Panc1 (cell line): ENCODE results near the gene PDXK. TPM values are rescaled to one million over a fixed set of nuclear protein-coding genes. Genes with fewer than 3 reads are reported as not detected.
A peak's percentile ranks its signal among the peaks of the same experiment; 100 is the strongest.

Experiments
- ATAC-seq: fragments of 200-7000 bp; cut with Tn5 transposase; 2 replicates; pipeline ENCODE4 v1.9.1; 2020; ENCODE audit warnings: mild to moderate bottlenecking, moderate library complexity
- BruUV-seq: library from RNA; stranded (reverse); fragments of 400-500 nt; replicated peaks from 2 replicates; lab custom pipeline; 2021; lab: Mats Ljungman, UMichigan
- CTCF ChIA-PET: fragments of 300-600 bp; sonication (Branson Sonifier 250); formaldehyde crosslinking; loops from one replicate; lab custom pipeline; 2022; ENCODE audit warnings: antibody characterized with exemption; lab: Charles Lee
- POLR2A ChIA-PET: fragments of 300-600 bp; sonication (Branson Sonifier 250); formaldehyde crosslinking; loops from one replicate; lab custom pipeline; 2022; ENCODE audit warnings: antibody characterized with exemption; lab: Charles Lee
- DNase-seq: peaks from one replicate; pipeline ENCODE4 v3.0.0-alpha.2; 2010; ENCODE audit warnings: low read depth, low spot score
- H3K27ac ChIP-seq: 2 replicates; pipeline ENCODE4 v1.5.1; 2011; ENCODE audit warnings: mild to moderate bottlenecking, low read length, inconsistent platforms
- H3K27me3 ChIP-seq: fragments of 200-500 bp; sonication (Bioruptor generic); 2 replicates; pipeline ENCODE4 v1.6.0; 2014; ENCODE audit warnings: low read length, inconsistent platforms; ENCODE audit not compliant: control insufficient read depth, insufficient read depth
- H3K36me3 ChIP-seq: fragments of 200-500 bp; sonication (Bioruptor generic); 2 replicates; pipeline ENCODE4 v1.5.1; 2014; ENCODE audit warnings: inconsistent platforms, mild to moderate bottlenecking, low read length, moderate library complexity; ENCODE audit not compliant: control insufficient read depth, insufficient read depth
- H3K4me1 ChIP-seq: 2 replicates; pipeline ENCODE4 v1.5.1; 2011; ENCODE audit warnings: inconsistent platforms, mild to moderate bottlenecking, low read length, moderate library complexity; ENCODE audit not compliant: control insufficient read depth, insufficient read depth
- H3K4me3 ChIP-seq, 2 experiments: 2 replicates each; pipeline ENCODE4 v1.5.1; 2011 to 2012; ENCODE audit warnings: low read depth in 2 of 2, low read length in 2 of 2, mild to moderate bottlenecking in 2 of 2, inconsistent platforms in 1 of 2, moderate library complexity in 1 of 2
- H3K9me3 ChIP-seq: fragments of 200-500 bp; sonication (Bioruptor generic); 2 replicates; pipeline ENCODE4 v1.5.1; 2014; ENCODE audit warnings: low read depth, mild to moderate bottlenecking, inconsistent platforms, low read length, moderate library complexity; ENCODE audit not compliant: control insufficient read depth, insufficient read depth
- POLR2AphosphoS5 ChIP-seq: IDR thresholded peaks from 2 replicates; pipeline ENCODE4 v1.6.1; 2012; ENCODE audit warnings: mild to moderate bottlenecking, low read depth, low read length, moderate library complexity
- SIN3A ChIP-seq: IDR thresholded peaks from 2 replicates; pipeline ENCODE4 v1.6.1; 2012; ENCODE audit warnings: low read depth, mild to moderate bottlenecking, low read length, moderate library complexity, borderline replicate concordance; ENCODE audit not compliant: insufficient read depth
- TCF7L2 ChIP-seq: IDR thresholded peaks from 2 replicates; pipeline ENCODE4 v1.6.1; 2011; ENCODE audit warnings: mild to moderate bottlenecking, low read depth, low read length, inconsistent platforms
- in situ Hi-C: cut with HindIII; loops from 2 replicates; pipeline ENCODE4 v1.10.0; 2016; ENCODE audit warnings: low sequenced_read_pairs, low pct_unique_long_range_greater_than_20kb
- intact Hi-C: fragments of 100-400 bp; cut with micrococcal nuclease; formaldehyde crosslinking; loops from one replicate; pipeline ENCODE4 v1.10.0; 2022; ENCODE audit not compliant: unreplicated experiment
- total RNA-seq: library from RNA; stranded (reverse); gene quantifications from one replicate; pipeline ENCODE4 v1.2.1, GENCODE V29; 2021; ENCODE audit not compliant: unreplicated experiment
- TF ChIP-seq, protein P1 (sequence below): fragments of 450-650 bp; IDR thresholded peaks from 2 replicates; pipeline ENCODE4 v1.5.1; 2017; ENCODE audit warnings: mild to moderate bottlenecking
- TF ChIP-seq, protein P2 (sequence below), 2 experiments: IDR thresholded peaks; 2 replicates each; pipeline ENCODE4 v1.6.1; 2011 to 2012; ENCODE audit warnings: low read depth in 2 of 2, control low read depth in 1 of 2, low read length in 1 of 2, mild to moderate bottlenecking in 1 of 2, moderate library complexity in 1 of 2; ENCODE audit not compliant: insufficient read depth in 1 of 2

The PDXK gene
- total RNA-seq, 1 experiment from 2014 or later = 184 TPM

DNA sequence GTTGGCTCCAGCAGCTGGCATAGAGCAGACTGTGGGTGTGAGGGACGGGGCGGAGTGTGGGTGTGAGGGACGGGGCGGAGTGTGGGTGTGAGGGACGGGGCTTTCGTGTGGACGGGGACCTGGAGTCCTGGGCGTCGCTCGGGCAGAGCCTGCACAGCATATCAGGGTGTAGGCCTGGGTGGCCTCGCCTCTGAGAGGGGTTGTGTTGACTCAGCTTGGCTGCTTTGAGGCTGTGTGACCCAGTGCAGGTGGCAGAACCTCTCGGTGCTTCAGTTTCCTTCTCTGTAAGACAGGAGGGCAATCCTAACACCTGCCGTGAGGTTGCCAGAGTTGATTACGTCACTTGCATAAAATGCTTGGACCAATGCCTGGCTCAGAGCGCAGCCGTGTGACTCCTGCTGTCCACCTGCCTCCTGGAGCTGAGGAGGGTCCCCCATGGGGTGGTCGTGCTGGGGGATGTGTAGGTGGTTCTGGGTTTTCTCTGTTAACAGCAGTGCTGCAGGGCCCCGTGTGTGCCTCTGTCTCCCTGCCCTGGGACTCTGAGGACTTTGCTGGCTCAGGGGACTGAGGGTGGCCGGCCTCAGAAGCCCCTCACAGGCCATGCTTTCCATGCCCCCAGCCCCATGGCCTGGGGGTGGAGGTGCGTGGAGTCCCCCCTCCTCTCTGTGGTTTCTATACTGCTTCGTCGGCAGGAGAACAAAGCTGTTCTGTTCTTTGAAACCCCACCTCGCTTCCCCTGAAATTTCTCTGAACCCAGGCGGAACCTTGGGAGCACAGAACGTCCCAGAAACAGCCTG lies 15.4 kb downstream of the PDXK start:
- ChIA-PET CTCF (no interaction called here), POLR2A (interaction anchor here (0.6 kb wide), 1 partner anchor 54 kb away, joined by 5 read pairs; no protein-coding TSS in a partner anchor)
- Histone ChIP-seq H3K27ac (peak overlapping the region; percentile 68), H3K27me3 (no peaks in the 10 kb centered on the region), H3K36me3 (no peaks in the 10 kb centered on the region), H3K4me1 (peaks cover 66% of the 10 kb centered on the region), H3K9me3 (no peaks in the 10 kb centered on the region), H3K4me3 (no peak overlapping the region)
- in situ Hi-C loops = no loop called here
- intact Hi-C loops = no loop called here
- ATAC-seq (no peak), DNase-seq (no peak)
- no TSS peak for BruUV-seq
- TF ChIP-seq POLR2AphosphoS5 (no peak), SIN3A (no peak), TCF7L2 (no peak)
- TF ChIP-seq, protein P1, sequence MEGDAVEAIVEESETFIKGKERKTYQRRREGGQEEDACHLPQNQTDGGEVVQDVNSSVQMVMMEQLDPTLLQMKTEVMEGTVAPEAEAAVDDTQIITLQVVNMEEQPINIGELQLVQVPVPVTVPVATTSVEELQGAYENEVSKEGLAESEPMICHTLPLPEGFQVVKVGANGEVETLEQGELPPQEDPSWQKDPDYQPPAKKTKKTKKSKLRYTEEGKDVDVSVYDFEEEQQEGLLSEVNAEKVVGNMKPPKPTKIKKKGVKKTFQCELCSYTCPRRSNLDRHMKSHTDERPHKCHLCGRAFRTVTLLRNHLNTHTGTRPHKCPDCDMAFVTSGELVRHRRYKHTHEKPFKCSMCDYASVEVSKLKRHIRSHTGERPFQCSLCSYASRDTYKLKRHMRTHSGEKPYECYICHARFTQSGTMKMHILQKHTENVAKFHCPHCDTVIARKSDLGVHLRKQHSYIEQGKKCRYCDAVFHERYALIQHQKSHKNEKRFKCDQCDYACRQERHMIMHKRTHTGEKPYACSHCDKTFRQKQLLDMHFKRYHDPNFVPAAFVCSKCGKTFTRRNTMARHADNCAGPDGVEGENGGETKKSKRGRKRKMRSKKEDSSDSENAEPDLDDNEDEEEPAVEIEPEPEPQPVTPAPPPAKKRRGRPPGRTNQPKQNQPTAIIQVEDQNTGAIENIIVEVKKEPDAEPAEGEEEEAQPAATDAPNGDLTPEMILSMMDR = no peak
- TF ChIP-seq, protein P2, sequence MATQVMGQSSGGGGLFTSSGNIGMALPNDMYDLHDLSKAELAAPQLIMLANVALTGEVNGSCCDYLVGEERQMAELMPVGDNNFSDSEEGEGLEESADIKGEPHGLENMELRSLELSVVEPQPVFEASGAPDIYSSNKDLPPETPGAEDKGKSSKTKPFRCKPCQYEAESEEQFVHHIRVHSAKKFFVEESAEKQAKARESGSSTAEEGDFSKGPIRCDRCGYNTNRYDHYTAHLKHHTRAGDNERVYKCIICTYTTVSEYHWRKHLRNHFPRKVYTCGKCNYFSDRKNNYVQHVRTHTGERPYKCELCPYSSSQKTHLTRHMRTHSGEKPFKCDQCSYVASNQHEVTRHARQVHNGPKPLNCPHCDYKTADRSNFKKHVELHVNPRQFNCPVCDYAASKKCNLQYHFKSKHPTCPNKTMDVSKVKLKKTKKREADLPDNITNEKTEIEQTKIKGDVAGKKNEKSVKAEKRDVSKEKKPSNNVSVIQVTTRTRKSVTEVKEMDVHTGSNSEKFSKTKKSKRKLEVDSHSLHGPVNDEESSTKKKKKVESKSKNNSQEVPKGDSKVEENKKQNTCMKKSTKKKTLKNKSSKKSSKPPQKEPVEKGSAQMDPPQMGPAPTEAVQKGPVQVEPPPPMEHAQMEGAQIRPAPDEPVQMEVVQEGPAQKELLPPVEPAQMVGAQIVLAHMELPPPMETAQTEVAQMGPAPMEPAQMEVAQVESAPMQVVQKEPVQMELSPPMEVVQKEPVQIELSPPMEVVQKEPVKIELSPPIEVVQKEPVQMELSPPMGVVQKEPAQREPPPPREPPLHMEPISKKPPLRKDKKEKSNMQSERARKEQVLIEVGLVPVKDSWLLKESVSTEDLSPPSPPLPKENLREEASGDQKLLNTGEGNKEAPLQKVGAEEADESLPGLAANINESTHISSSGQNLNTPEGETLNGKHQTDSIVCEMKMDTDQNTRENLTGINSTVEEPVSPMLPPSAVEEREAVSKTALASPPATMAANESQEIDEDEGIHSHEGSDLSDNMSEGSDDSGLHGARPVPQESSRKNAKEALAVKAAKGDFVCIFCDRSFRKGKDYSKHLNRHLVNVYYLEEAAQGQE (IDR thresholded peaks at IDR 0.05; ENCODE audit: insufficient read depth in 1 of 2, low read depth in 2 of 2, low read length in 1 of 2) = no peak

DNA sequence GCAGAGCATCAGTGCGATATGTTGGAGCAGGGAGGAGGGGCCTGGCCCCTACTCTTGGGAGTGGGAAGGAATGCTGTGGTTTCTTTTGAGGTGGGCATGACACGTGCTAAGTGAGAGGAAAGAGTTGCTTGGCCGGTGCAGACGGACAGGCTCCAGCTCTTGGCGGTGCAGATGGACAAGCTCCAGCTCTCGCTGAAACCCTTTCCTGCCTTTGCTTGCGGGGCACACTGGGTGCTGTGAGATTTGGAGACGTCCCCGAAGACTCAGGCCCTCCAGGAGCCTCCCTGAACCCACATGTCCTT lies 15.9 kb downstream of the PDXK start:
- H3K27ac ChIP-seq = peak overlapping the region; percentile 68
- ATAC-seq = no peak
- in situ Hi-C loops (no loop called here), intact Hi-C loops (no loop called here)
- BruUV-seq = no TSS peak
- no peak for DNase-seq
- TF ChIP-seq POLR2AphosphoS5 (no peak), SIN3A (no peak), TCF7L2 (no peak)
- TF ChIP-seq, protein P2 (IDR thresholded peaks at IDR 0.05; ENCODE audit: insufficient read depth in 1 of 2, low read depth in 2 of 2, low read length in 1 of 2) = no peak
- TF ChIP-seq, protein P1 = no peak
- ChIA-PET CTCF (no interaction called here), POLR2A (interaction anchor here (0.6 kb wide), 1 partner anchor 55 kb away, joined by 5 read pairs; no protein-coding TSS in a partner anchor)
- peaks cover 60% of the 10 kb centered on the region for H3K4me1 ChIP-seq
- no peaks in the 10 kb centered on the region for H3K36me3 ChIP-seq
- H3K4me3 ChIP-seq = no peak overlapping the region
- H3K9me3 ChIP-seq = no peaks in the 10 kb centered on the region
- H3K27me3 ChIP-seq = no peaks in the 10 kb centered on the region
